HEK293T (cell line): ENCODE measurements around the gene OR2T10.
A peak's percentile ranks its signal among the peaks of the same experiment; 100 is the strongest.

Experiments
- CTCF ChIA-PET: fragments of 350-600 bp; formaldehyde crosslinking; extraction: SDS; loops from one replicate; lab custom pipeline; 2021; ENCODE audit warnings: antibody characterized with exemption, inconsistent platforms; lab: Yijun Ruan, JAX
- POLR2A ChIA-PET: fragments of 350-600 bp; formaldehyde crosslinking; extraction: SDS; loops from one replicate; lab custom pipeline; 2020; ENCODE audit warnings: antibody characterized with exemption, inconsistent platforms; lab: Yijun Ruan, JAX
- DNase-seq: peaks from one replicate; pipeline ENCODE4 v3.0.0; 2012; ENCODE audit warnings: mixed read lengths; ENCODE audit errors: extremely low spot score
- ARNT ChIP-seq: fragments of 450-650 bp; IDR thresholded peaks from 2 replicates; pipeline ENCODE4 v1.6.1; 2017; ENCODE audit warnings: mild to moderate bottlenecking
- BHLHE40 ChIP-seq: fragments of 450-650 bp; IDR thresholded peaks from 2 replicates; pipeline ENCODE4 v1.6.1; 2016; ENCODE audit warnings: mild to moderate bottlenecking, moderate library complexity, borderline replicate concordance
- CTBP1 ChIP-seq: fragments of 450-650 bp; IDR thresholded peaks from 2 replicates; pipeline ENCODE4 v1.6.1; 2016; ENCODE audit warnings: borderline replicate concordance
- ELF4 ChIP-seq: fragments of 450-650 bp; IDR thresholded peaks from 2 replicates; pipeline ENCODE4 v1.6.1; 2017; ENCODE audit warnings: antibody characterized with exemption
- FOXA1 ChIP-seq: fragments of 450-650 bp; IDR thresholded peaks from 2 replicates; pipeline ENCODE4 v1.6.1; 2016; ENCODE audit warnings: mild to moderate bottlenecking
- FOXK2 ChIP-seq: fragments of 450-650 bp; IDR thresholded peaks from 2 replicates; pipeline ENCODE4 v1.6.1; 2016; ENCODE audit warnings: mild to moderate bottlenecking
- FOXM1 ChIP-seq: fragments of 450-650 bp; IDR thresholded peaks from 2 replicates; pipeline ENCODE4 v1.6.1; 2017; ENCODE audit warnings: mild to moderate bottlenecking, borderline replicate concordance
- HDGF ChIP-seq: fragments of 450-650 bp; IDR thresholded peaks from 2 replicates; pipeline ENCODE4 v1.6.1; 2017; ENCODE audit warnings: antibody characterized with exemption, borderline replicate concordance
- L3MBTL2 ChIP-seq: fragments of 450-650 bp; conservative IDR thresholded peaks from 2 replicates; pipeline ENCODE4 v1.6.1; 2016; ENCODE audit warnings: mild to moderate bottlenecking
- LEF1 ChIP-seq: fragments of 450-650 bp; IDR thresholded peaks from 2 replicates; pipeline ENCODE4 v1.6.1; 2017; ENCODE audit warnings: mild to moderate bottlenecking, borderline replicate concordance
- NFRKB ChIP-seq: fragments of 450-650 bp; IDR thresholded peaks from 2 replicates; pipeline ENCODE4 v1.6.1; 2016; ENCODE audit warnings: mild to moderate bottlenecking, moderate library complexity
- PKNOX1 ChIP-seq: fragments of 450-650 bp; IDR thresholded peaks from 2 replicates; pipeline ENCODE4 v1.6.1; 2016
- SP1 ChIP-seq: fragments of 450-650 bp; IDR thresholded peaks from 2 replicates; pipeline ENCODE4 v1.6.1; 2017
- SUZ12 ChIP-seq: fragments of 450-650 bp; IDR thresholded peaks from 2 replicates; pipeline ENCODE4 v1.6.1; 2016; ENCODE audit warnings: mild to moderate bottlenecking
- TARDBP ChIP-seq: fragments of 450-650 bp; IDR thresholded peaks from 2 replicates; pipeline ENCODE4 v1.6.1; 2016
- ZNF384 ChIP-seq: fragments of 450-650 bp; IDR thresholded peaks from 2 replicates; pipeline ENCODE4 v1.6.1; 2016

The OR2T10 gene

GRCh38 chr1:248630551-248630950 lies 33.1 kb upstream of the OR2T10 start:
- ChIA-PET CTCF (no interaction called here), POLR2A (no interaction called here)
- no peak for TF ChIP-seq HDGF
- no peak for TF ChIP-seq PKNOX1
- no peak for TF ChIP-seq SP1
- DNase-seq, result no peak

GRCh38 chr1:248627971-248628844 lies 30.7 kb upstream of the OR2T10 start:
- CTCF ChIA-PET, result no interaction called here
- no peak for TF ChIP-seq ARNT
- no peak for TF ChIP-seq ZNF384
- no peak for TF ChIP-seq LEF1
- TF ChIP-seq HDGF, result no peak
- TF ChIP-seq TARDBP, result no peak
- no peak for TF ChIP-seq CTBP1
- TF ChIP-seq ELF4, result no peak
- TF ChIP-seq SUZ12, result no peak
- TF ChIP-seq BHLHE40, result no peak
- TF ChIP-seq L3MBTL2, result no peak
- TF ChIP-seq FOXA1, result no peak
- TF ChIP-seq FOXM1, result no peak

GRCh38 chr1:248625971-248626370 lies 28.5 kb upstream of the OR2T10 start:
- no peak for TF ChIP-seq NFRKB
- TF ChIP-seq CTBP1, result no peak
- no peak for TF ChIP-seq SUZ12
- no peak for TF ChIP-seq ELF4
- TF ChIP-seq FOXK2, result no peak
- no peak for TF ChIP-seq ARNT
- no peak for TF ChIP-seq L3MBTL2
- no peak for TF ChIP-seq BHLHE40
- no peak for TF ChIP-seq PKNOX1
- no peak for TF ChIP-seq FOXA1
- no peak for TF ChIP-seq SP1
- TF ChIP-seq TARDBP, result no peak
- CTCF ChIA-PET, result no interaction called here
- POLR2A ChIA-PET, result no interaction called here
- no peak for DNase-seq

More at GRCh38 chr1:248627971-248628844, 30.7 kb upstream of the OR2T10 start:
- DNase-seq, result no peak
- POLR2A ChIA-PET, result no interaction called here

- ChIA-PET POLR2A (no interaction called here), CTCF (no interaction called here)
- no peak for DNase-seq
- TF ChIP-seq CTBP1 (no peak), BHLHE40 (no peak), FOXK2 (no peak), L3MBTL2 (no peak), ELF4 (no peak), FOXA1 (no peak)
Observed at GRCh38 chr1:248625166-248625565, 27.7 kb upstream of the OR2T10 start.

- TF ChIP-seq ARNT, result no peak
- no peak for TF ChIP-seq TARDBP
- TF ChIP-seq FOXA1, result no peak
- no peak for TF ChIP-seq PKNOX1
- TF ChIP-seq CTBP1, result no peak
- TF ChIP-seq SUZ12, result no peak
- POLR2A ChIA-PET, result no interaction called here
- CTCF ChIA-PET, result interaction anchor here (0.9 kb wide), 1 partner anchor 184 kb away, joined by 7 read pairs; no protein-coding TSS in a partner anchor
- DNase-seq, result peak; percentile 16
Observed at GRCh38 chr1:248622570-248623001, 25.1 kb upstream of the OR2T10 start.

- ChIA-PET CTCF (interaction anchor here (0.9 kb wide), 1 partner anchor 185 kb away, joined by 7 read pairs; no protein-coding TSS in a partner anchor), POLR2A (no interaction called here)
- TF ChIP-seq CTBP1 (no peak), L3MBTL2 (no peak), FOXA1 (no peak)
- DNase-seq, result no peak
Observed at GRCh38 chr1:248621770-248622169, 24.3 kb upstream of the OR2T10 start.

- peak; percentile 16 for DNase-seq
- TF ChIP-seq ELF4 (no peak), L3MBTL2 (no peak)
- CTCF ChIA-PET, result no interaction called here
- POLR2A ChIA-PET, result no interaction called here
Observed at GRCh38 chr1:248618878-248619277, 21.4 kb upstream of the OR2T10 start.
